NCI-H1436 (cell line): ENCODE data around the gene KDM5C.

Experiments
- DNase-seq: peaks from one replicate; lab custom pipeline; 2025; lab: John Stamatoyannopoulos, UW

The KDM5C gene

DNA sequence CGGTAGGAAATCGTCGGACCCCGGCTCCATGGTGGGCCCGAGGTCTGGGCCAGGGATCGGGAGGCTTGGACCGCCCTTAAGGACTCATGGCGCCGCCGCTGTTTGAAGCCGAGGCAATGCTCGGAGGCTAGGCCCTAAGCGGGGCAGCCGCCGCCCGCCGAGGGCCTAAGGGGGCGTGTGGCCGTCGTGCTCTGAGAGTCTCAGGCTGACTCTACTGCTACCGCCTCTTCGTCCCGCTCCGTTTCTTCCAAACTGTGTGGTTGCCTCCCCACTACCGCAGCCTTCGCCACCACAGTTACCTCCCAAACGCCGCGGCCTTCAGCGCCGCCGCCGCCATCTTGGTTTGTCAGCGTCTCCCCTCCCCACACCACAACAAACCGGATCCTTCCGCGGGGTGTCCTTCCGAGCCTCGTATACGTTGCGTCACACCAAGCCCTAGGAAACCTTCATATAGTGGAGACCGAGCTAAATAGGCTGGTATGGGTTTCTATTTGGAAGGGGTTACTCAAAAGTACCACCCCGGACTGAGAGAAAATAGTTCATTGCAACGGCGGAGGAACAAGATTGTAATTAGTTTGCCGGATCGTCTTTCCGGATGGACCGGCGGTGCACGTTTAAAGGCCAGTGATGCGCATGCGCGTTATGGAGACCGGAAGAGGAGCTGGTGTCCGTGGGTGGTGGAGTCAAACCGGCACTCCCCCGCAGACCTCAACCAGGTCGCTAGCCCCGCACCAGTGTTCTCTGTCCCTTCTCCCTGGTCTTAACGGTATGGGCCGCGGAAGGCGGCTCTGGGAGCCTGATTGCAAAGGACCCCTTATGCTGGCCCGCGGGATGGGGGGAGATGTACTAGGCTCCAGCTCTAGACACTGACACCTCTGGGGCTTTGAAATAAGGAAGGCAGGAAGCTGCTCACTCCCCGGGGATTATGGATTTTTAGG is at the start of gene KDM5C:
Gene KDM5C (minus strand): TSS at position 348 of the 938 bp plus-strand sequence. CDS start 318 bp downstream, at position 30.
- DNase-seq = peak; percentile 91

- DNase-seq = no peak
These were observed 47.9 kb upstream of the KDM5C start for GRCh38 chrX:53272808-53273337.

DNA sequence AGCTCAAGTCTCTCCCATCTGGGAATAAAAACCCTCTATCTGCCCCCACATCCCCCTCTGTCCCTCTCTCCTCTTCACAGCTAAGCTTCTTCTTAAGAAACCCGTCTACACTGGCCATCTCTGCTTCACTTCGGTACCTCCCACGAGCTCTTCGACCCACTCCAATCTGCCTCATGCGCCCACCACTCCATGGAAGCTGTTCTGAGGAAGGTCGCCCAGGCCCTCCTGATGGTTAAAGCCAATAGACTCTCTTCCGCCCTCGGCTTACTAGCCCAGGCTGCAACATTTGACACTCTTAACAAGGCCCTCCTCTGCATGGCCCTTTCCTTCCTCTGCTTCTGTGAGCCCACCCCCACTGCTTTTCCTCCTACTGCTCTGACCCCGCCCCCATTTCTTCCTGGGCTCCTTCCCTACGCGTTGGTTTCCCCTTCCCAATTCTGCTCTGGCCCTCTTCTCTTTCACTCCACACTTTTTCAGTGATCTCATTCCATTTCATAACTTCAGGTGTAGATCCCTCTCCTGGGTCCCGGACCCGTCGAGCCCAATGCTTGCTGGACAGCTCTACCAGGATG is 44.6 kb upstream of the KDM5C start:
- no peak for DNase-seq

DNA sequence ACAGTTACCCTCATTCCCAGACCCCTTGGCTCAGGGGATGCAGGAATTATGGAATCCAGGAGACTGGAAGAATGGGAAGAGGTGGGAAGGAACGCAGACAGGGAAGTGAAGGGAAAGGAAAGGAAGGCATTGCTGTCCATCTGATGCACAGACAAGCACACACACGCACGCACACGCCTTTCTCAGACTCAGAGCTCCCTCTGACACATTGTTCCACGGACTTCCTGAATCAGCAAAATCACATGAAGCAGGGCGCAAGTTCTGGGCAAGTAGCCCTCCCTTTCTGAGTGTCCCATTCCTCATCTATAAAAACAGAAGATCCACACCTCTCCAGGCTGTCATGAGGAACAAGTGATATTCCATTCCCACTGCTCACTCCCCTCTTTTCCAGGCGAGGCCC is 43.2 kb upstream of the KDM5C start:
- no peak for DNase-seq

DNA sequence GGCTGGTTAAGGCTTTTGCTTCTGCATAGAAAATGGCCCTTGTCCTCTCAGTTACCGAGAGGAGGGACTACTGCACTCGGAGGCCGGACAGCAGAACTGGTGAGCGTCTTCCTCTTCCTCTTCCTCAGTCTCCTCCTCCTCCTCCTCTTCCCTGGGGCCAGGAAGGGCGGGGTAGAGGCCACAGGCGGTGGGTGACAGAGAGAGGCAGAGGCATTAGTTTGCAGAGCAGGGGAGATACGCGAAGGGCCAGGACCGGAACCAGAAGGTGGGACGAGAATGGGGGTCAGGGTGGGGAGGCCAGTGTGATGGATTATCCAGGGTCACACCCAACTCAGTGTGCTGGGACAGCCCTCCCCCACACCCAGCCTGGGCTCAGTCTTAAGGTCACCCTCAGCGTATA is 41.9 kb upstream of the KDM5C start:
- DNase-seq = no peak

- DNase-seq = no peak
These were observed 41.0 kb upstream of the KDM5C start for GRCh38 chrX:53265771-53266574.

DNA sequence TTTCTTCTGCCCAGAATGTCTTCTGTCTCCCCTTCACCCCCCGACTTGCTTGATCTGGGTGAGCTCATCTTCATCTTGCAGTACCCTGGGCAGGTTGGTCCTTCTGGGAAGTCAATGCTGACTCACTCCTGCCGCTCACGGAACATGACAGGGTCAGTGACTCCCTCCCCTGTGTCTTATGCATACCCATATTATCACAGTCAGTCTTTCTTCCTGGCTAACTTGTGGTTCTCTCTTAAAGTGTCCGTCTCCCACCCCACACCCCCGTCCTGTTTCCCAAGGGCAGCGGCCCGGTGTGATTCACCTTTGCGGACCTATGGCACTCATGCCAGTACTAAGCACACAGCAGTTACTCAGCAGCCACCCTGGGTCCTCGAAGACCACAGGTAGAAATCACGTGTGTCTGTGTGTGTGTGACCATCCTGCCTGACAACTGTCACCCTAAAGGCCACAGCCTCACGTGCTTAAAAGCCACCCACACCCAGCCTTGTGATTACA is 38.6 kb upstream of the KDM5C start:
- DNase-seq = no peak

DNA sequence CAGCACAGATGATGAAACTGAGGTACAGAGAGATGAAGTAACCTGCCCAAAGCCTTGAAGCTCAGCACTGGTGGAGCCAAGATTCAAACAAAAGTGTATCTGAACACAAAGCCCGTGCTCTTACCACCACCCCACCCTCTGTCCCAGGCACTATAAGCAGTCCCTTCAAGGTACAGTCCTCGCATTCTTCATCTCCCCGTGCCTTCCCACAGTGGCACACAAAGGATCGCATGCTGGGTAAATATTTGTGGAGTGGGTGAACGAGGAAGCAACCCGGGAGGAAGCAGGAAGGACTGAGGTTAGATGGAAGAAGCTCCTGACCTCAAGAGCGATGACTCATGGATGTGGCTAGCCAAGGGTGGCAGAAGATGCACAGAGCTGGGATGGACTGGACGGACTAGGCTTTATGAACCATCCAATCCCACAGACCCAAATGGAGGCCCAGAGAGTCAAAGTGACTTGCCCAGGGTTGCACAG is 37.9 kb upstream of the KDM5C start:
- DNase-seq = no peak

- no peak for DNase-seq
These were observed 37.3 kb upstream of the KDM5C start for GRCh38 chrX:53262189-53262917.

- no peak for DNase-seq
These were observed 36.5 kb upstream of the KDM5C start for GRCh38 chrX:53261355-53261972.

DNA sequence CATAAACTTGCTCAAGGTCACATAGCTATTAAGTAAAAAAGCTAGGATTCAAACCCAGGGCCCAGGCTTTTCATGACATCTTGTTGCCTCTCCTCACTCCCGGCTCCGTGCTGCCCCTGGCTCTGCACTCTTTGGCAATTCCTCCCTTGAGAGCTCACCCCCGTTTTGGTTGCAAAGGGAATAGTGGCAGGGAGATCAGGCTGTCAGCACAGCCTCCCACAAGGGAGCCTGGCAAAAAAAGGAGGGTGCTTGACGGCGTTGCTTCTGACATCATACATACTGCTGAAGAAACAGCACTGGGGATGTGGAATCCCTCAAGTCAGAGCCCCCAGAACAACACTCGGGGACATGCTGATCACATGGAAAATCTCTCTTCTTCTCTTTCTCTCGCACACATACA is 35.8 kb upstream of the KDM5C start:
- DNase-seq = no peak

DNA sequence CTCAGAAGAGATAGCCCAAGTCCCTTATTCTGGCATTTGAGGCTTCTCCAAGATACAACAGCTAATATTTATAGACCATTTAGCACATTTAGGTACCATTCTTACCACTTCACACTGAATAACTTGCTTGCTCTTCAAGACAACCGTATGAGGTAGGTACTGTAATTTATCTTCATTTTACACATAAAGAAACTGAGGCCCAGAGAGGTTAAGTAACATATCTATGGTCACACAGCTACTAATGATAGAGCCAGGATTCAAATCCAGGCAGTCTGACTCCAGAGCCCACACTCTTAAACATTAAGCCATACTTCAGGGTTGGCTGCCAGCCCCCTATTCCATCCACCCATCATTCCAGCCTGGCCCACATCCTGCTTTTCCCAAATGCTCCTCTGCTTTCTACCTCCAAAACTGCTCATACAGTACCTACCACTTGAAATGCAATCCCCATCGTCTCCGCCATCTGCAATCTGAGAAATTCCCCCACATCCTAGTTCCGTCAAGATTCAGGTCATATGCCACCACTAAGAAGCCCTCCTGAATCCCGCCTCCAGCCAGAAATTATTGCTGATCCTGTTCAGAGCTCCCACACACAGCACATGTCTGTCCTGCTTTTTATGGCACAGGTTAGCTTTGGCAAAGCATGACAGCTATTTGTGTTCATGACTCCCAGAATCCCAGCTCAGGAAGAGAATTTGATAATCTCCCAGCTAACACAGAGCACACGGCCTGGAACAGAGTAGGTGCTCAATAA is 32.8 kb upstream of the KDM5C start:
- DNase-seq = no peak

GRCh38 chrX:53257166-53257565 is 32.2 kb upstream of the KDM5C start:
- no peak for DNase-seq

DNA sequence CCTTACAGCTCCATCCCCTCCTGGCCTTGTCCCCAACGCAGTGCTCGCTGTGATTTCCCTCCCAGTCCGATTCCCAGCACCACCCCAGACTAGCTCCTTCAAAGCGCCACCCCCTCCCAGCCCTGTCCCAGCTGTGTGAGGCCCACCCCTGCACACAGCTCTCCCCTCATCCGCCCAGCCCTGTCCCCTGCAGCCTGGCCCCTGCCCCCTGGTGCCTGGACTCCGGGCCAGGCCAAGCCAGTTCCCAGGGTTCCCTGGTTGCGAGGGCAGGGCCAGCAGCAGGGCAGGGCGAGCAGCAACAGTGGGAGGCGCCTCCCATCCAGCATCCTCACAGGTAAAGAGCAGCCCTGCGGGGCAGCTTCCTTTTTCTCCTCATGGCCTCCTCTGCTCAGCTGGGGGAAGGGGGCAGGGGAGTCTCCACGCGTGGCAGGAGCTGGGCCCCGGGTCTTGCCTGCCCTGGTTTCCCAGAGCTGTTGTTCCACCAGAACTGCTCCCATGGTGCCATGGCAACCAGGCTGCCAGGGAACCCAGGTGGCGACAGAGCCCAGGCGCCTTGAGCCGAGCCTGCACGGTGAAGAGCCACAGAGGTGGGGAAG is 31.5 kb upstream of the KDM5C start:
- DNase-seq = peak; percentile 62

DNA sequence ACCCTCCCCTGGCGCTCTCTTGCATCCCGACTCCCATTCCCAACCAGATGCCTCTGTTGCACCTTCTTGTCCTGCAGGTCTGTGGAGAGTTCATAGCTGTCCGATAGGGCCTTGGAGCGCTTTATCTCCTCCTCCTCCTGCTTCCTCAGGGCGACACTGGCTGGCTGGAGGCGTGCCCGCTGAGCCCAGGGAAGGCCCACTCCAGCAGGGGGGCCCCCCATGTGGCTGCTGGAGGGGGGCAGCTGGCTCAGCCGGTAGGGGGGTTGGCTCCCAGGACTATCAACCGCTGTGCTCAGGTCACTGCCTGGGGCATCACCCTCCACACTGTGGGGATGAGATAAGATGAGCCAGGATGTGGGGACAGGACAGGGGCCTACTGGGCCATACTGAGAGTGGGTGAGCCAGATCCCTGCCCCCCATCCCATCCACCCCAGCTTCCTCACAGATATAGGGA is 30.8 kb upstream of the KDM5C start:
- DNase-seq = no peak

- DNase-seq = no peak
These were observed 29.8 kb upstream of the KDM5C start for GRCh38 chrX:53254570-53255461.

- no peak for DNase-seq
These were observed 28.4 kb upstream of the KDM5C start for GRCh38 chrX:53253293-53254020.

DNA sequence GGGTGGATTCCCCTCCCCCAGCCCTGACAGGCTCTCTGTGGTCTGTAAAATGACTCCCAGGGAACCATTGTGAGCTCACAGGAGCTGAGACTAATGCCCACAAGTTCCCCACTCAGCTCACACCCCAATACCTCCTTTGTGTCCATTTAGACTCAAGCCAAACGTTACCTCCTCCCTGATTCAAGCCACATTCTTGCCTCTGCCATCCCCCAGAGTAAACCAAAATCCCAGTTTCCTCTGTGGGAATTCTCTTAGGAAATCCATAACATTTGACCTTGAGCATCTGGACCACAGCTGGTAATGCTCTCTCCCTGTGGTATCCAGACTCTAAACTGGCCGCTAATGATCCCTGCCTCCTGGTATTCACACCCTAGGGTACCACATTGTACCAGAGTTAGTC is 26.3 kb upstream of the KDM5C start:
- no peak for DNase-seq
